ENCODE data around the gene COL24A1.

The COL24A1 gene

DNA sequence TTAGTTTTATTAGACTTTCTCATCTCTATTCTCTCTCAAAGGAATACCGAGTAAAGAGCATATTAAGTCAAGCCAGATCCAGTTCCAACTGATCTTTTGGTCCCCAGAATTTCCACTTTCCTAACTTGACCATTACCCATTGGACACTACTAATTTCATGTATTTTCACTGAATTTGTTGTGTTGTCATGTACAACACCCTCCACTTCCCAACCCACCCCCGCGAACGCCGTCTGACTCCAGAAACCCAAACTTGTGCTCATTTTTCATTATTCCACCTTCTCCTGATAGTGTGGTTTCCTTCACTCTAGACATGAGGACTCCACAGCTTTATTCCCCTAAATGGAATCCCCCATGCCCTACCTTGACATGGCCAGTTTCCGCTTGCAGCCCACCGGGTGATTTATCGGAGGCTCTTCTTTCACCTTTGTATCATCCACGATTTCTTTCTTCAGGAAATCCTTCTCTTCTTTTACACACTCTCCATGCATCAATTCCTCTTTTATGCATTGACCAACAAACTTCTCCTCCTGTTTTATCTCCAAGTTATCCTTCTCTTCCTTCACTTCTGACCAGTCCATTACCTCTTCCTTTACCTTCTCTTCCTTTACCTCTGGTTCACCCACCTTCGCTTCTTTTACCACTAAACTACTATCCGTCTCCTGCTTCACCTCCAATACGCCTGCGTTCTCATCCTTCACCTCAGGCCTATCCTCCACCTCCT, 449.1 kb downstream of the COL24A1 start:
- TF ChIP-seq, protein P1, sequence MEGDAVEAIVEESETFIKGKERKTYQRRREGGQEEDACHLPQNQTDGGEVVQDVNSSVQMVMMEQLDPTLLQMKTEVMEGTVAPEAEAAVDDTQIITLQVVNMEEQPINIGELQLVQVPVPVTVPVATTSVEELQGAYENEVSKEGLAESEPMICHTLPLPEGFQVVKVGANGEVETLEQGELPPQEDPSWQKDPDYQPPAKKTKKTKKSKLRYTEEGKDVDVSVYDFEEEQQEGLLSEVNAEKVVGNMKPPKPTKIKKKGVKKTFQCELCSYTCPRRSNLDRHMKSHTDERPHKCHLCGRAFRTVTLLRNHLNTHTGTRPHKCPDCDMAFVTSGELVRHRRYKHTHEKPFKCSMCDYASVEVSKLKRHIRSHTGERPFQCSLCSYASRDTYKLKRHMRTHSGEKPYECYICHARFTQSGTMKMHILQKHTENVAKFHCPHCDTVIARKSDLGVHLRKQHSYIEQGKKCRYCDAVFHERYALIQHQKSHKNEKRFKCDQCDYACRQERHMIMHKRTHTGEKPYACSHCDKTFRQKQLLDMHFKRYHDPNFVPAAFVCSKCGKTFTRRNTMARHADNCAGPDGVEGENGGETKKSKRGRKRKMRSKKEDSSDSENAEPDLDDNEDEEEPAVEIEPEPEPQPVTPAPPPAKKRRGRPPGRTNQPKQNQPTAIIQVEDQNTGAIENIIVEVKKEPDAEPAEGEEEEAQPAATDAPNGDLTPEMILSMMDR (IDR thresholded peaks at IDR 0.05; ENCODE audit: control extremely low read depth, extremely low read depth, low read depth, missing control alignments), result no peak
- POLR2A ChIA-PET, result interaction anchor here (0.6 kb wide), 1 partner anchor 34 kb away, joined by 3 read pairs; no protein-coding TSS in a partner anchor
- CTCF ChIA-PET, result interaction anchor here (0.9 to 1.7 kb wide), 8 partner anchors 8 to 311 kb away, joined by 4 to 7 read pairs (median 6); no protein-coding TSS in a partner anchor
- no peak for DNase-seq (ENCODE audit: extremely low spot score)

DNA sequence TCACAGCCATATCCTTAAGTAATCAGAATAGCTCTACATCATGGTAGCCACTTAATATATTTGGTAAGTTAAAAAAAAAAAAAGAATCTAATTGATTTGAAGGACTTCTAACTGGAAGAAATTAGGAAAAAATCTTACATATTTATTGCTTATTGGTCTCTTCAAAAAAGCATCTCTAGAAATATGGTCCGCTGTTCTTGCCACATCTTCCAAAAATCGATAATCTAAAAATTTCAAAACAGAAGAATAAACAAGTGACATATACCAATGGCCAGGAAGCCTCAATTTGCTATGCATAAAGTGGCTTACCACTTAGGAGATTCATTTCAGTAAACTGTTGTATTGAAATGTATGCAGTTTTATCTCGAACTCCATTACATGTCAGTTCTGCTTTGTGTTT, 450.6 kb downstream of the COL24A1 start:
- no peak for DNase-seq (ENCODE audit: extremely low spot score)
- ChIA-PET CTCF (interaction anchor here (2.1 to 4.9 kb wide), 2 partner anchors 10 to 13 kb away, joined by 7 to 21 read pairs; no protein-coding TSS in a partner anchor), POLR2A (no interaction called here)
- TF ChIP-seq, protein P1 (IDR thresholded peaks at IDR 0.05; ENCODE audit: control extremely low read depth, extremely low read depth, low read depth, missing control alignments), result no peak

DNA sequence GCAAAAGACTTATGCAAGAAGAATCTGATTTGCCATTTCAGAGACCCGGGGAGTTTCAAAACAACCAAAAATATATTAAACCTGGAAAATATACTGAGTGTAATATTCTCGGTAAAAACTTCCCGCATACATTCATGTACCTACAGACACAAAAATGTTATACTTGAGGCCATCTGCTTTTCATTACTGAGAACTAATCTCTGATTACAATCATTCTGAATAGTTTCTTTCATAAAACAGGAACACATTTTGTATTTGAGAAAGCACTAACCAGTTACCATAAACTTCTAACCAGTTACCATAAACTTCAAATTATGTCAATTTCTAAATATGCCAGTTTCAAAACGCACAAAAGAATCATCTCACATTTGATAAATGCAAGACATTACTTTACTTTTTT, 456.1 kb downstream of the COL24A1 start:
- ChIA-PET CTCF (interaction anchor here (1.4 to 1.6 kb wide), 2 partner anchors 8 to 12 kb away, joined by 4 to 6 read pairs; partner anchors contain the start of gene ZNHIT6), POLR2A (no interaction called here)
- TF ChIP-seq, protein P1 (IDR thresholded peaks at IDR 0.05; ENCODE audit: control extremely low read depth, extremely low read depth, low read depth, missing control alignments), result no peak
- DNase-seq (ENCODE audit: extremely low spot score), result no peak

DNA sequence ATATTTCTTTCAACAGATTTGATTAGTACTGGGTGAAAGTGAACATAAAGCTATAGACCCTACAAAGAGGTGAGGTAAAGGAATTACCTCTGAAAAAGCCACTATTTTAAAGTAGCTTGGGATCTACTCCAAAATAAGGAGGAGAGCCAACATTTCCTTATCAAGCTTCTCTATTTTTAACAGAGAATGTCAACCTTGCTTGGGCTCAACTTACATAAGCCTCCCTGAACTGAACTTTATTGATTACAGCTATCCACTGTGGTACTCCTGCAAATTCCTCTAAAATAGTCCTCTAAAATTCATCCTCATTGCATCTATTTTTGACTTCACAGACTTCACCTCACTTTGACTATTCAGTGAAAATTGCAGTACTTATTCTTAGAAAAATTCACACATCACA, 458.7 kb downstream of the COL24A1 start:
- CTCF ChIA-PET, result interaction anchor here (0.9 to 2.0 kb wide), 2 partner anchors 9 to 11 kb away, joined by 4 to 6 read pairs; partner anchors contain the start of gene ZNHIT6
- TF ChIP-seq, protein P1 (IDR thresholded peaks at IDR 0.05; ENCODE audit: control extremely low read depth, extremely low read depth, low read depth, missing control alignments), result no peak

DNA sequence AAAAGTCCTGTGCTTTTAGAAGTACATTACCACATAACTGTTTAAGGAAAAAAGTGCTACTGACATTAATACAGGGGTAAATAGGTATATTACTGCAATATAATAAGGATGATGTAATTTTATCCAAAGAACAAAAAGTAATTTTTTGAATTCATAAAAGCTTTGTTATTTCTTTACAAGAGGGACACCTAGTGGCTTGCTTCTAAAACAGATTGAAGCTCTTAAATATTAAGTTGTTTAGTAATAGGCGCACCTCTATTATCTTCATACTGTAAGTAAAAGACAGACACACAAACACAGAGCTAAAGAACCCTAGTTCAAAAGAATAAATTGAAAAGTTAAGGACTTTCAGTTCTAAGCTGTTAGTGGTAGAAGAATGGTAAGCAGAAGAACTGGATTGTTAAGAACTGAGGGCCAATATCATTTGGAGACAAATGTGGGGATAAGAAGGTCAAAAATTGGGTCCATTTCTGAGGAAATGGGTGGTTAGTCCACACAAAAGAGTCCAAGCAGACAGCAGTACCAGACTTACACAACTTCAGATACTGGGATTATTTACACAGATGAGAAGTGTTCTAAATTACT, 463.8 kb downstream of the COL24A1 start:
- no peak for DNase-seq (ENCODE audit: extremely low spot score)
- ChIA-PET CTCF (interaction anchor here (1.0 to 3.1 kb wide), 16 partner anchors 7 to 384 kb away, joined by 3 to 21 read pairs (median 3); partner anchors contain the start of gene ZNHIT6), POLR2A (no interaction called here)
- TF ChIP-seq, protein P1 (IDR thresholded peaks at IDR 0.05; ENCODE audit: control extremely low read depth, extremely low read depth, low read depth, missing control alignments), result peak; percentile 23

More for the DNA sequence above, 458.7 kb downstream of the COL24A1 start:
- DNase-seq (ENCODE audit: extremely low spot score), result no peak
- POLR2A ChIA-PET, result no interaction called here

DNA sequence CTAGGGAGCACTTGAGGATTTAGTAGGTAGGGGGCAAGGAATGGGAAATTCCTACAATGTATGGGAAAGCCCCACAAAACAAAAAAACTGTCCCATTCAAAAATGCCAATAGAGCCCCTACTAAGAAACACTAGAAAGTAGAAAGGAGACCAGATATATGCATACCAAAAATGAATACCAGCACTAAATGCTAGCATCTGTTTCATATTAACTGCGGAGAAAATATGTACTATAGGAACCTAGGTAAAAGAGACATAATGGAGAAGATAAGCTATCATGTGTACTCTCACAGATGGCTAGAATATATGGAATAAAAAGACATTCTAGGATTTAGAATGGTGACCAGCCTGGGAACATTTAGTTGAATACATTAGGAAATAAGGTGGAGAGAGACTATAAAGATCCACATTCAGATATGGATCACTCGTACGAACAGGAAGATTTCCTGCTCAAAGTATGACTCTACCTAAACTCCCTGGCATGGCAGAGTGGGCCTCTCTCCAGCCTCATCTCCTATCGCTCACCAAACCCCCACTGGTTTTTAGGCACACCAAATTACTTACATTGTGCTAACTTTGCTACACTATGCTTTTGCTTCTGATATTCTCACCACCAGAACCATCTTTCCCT, 466.7 kb downstream of the COL24A1 start:
- POLR2A ChIA-PET, result no interaction called here
- CTCF ChIA-PET, result interaction anchor here (2.7 kb wide), 1 partner anchor 18 kb away, joined by 6 read pairs; the partner anchor contains the start of gene ZNHIT6
- no peak for DNase-seq (ENCODE audit: extremely low spot score)
- TF ChIP-seq, protein P1 (IDR thresholded peaks at IDR 0.05; ENCODE audit: control extremely low read depth, extremely low read depth, low read depth, missing control alignments), result no peak

Measured in GM10248 (cell line).